IMR-90 (cell line): ENCODE results near the gene KIAA1328. TPM values are rescaled to one million over a fixed set of nuclear protein-coding genes. Genes with fewer than 3 reads are reported as not detected.

Experiments
- ATAC-seq: fragments of 200-7000 bp; cut with Tn5 transposase; 2 replicates; pipeline ENCODE4 v1.9.1; 2020; ENCODE audit warnings: low read depth, mild to moderate bottlenecking, moderate library complexity
- BruUV-seq: library from RNA; stranded (reverse); fragments of 400-500 nt; replicated peaks from 2 replicates; lab custom pipeline; 2021; lab: Mats Ljungman, UMichigan
- CTCF ChIA-PET: fragments of 300-600 bp; formaldehyde crosslinking; extraction: SDS; loops from one replicate; lab custom pipeline; 2021; ENCODE audit warnings: antibody characterized with exemption; lab: Yijun Ruan, JAX
- POLR2A ChIA-PET: fragments of 300-600 bp; sonication (Branson Sonifier 250); formaldehyde crosslinking; loops from one replicate; lab custom pipeline; 2022; ENCODE audit warnings: antibody characterized with exemption; ENCODE audit not compliant: unreplicated experiment; lab: Charles Lee
- DNase-seq: peaks from one replicate; pipeline ENCODE4 v3.0.0; 2013
- H2AFZ ChIP-seq: replicated peaks from 2 replicates; pipeline ENCODE3; 2013; ENCODE audit warnings: low read length, mild to moderate bottlenecking; ENCODE audit not compliant: poor library complexity
- H2AK5ac ChIP-seq: 2 replicates; pipeline ENCODE4 v1.6.1; 2013; ENCODE audit warnings: low read depth, low read length, inconsistent platforms
- H2AK9ac ChIP-seq: replicated peaks from 2 replicates; pipeline ENCODE3; 2013; ENCODE audit warnings: mild to moderate bottlenecking, low read depth, low read length, moderate library complexity; ENCODE audit not compliant: poor library complexity
- H2BK120ac ChIP-seq: 2 replicates; pipeline ENCODE4 v1.6.1; 2013; ENCODE audit warnings: low read depth, low read length, inconsistent platforms
- H2BK15ac ChIP-seq: 3 replicates; pipeline ENCODE4 v1.6.1; 2013; ENCODE audit warnings: low read depth, low read length, inconsistent platforms
- H2BK20ac ChIP-seq: 2 replicates; pipeline ENCODE4 v1.6.1; 2013; ENCODE audit warnings: low read depth, mild to moderate bottlenecking, inconsistent platforms, low read length, moderate library complexity
- H2BK5ac ChIP-seq: 2 replicates; pipeline ENCODE4 v1.6.1; 2013; ENCODE audit warnings: mild to moderate bottlenecking, low read depth, low read length, inconsistent platforms; ENCODE audit not compliant: poor library complexity, severe bottlenecking
- H3K14ac ChIP-seq: replicated peaks from 2 replicates; pipeline ENCODE4 v1.6.1; 2013; ENCODE audit warnings: low read depth, low read length, inconsistent platforms
- H3K18ac ChIP-seq: 2 replicates; pipeline ENCODE4 v1.6.1; 2013; ENCODE audit warnings: low read depth, low read length, control low read depth
- H3K23ac ChIP-seq: 2 replicates; pipeline ENCODE4 v1.6.1; 2013; ENCODE audit warnings: low read depth, low read length, inconsistent platforms
- H3K27ac ChIP-seq: 2 replicates; pipeline ENCODE4 v1.5.1; 2013; ENCODE audit warnings: mild to moderate bottlenecking, control low read depth, low read length; ENCODE audit not compliant: insufficient read depth
- H3K27me3 ChIP-seq: 2 replicates; pipeline ENCODE4 v1.6.1; 2013; ENCODE audit warnings: low read length; ENCODE audit not compliant: control insufficient read depth, insufficient read depth
- H3K36me3 ChIP-seq: 2 replicates; pipeline ENCODE4 v1.6.1; 2013; ENCODE audit warnings: low read length, mixed read lengths; ENCODE audit not compliant: control insufficient read depth, insufficient read depth
- H3K4ac ChIP-seq: 2 replicates; pipeline ENCODE4 v1.6.1; 2013; ENCODE audit warnings: low read depth, low read length, inconsistent platforms
- H3K4me1 ChIP-seq: 2 replicates; pipeline ENCODE4 v1.6.1; 2013; ENCODE audit warnings: low read length, mixed read lengths; ENCODE audit not compliant: control insufficient read depth, insufficient read depth
- H3K4me2 ChIP-seq: 2 replicates; pipeline ENCODE4 v1.6.1; 2013; ENCODE audit warnings: low read depth, mild to moderate bottlenecking, control low read depth, low read length, moderate library complexity
- H3K4me3 ChIP-seq: 2 replicates; pipeline ENCODE4 v1.5.1; 2013; ENCODE audit warnings: low read depth, mild to moderate bottlenecking, control low read depth, low read length, moderate library complexity; ENCODE audit not compliant: insufficient read depth
- H3K56ac ChIP-seq: 2 replicates; pipeline ENCODE4 v1.6.1; 2013; ENCODE audit warnings: low read length, inconsistent platforms; ENCODE audit not compliant: insufficient read depth; ENCODE audit errors: extremely low read depth
- H3K79me1 ChIP-seq, 2 experiments: 2 replicates each; pipeline ENCODE4 v1.6.1; 2013; ENCODE audit warnings: low read length in 2 of 2, inconsistent platforms in 1 of 2, low read depth in 1 of 2
- H3K9ac ChIP-seq: 2 replicates; pipeline ENCODE4 v1.6.1; 2013; ENCODE audit warnings: low read depth, low read length, control low read depth
- H3K9me1 ChIP-seq: 2 replicates; pipeline ENCODE4 v1.6.1; 2013; ENCODE audit warnings: low read length, inconsistent platforms; ENCODE audit not compliant: insufficient read depth
- H3K9me3 ChIP-seq: 2 replicates; pipeline ENCODE4 v1.6.1; 2013; ENCODE audit warnings: low read length; ENCODE audit not compliant: control insufficient read depth, insufficient read depth
- H4K20me1 ChIP-seq: 2 replicates; pipeline ENCODE4 v1.6.1; 2013; ENCODE audit warnings: low read length, inconsistent platforms; ENCODE audit not compliant: insufficient read depth
- H4K5ac ChIP-seq: 2 replicates; pipeline ENCODE4 v1.6.1; 2013; ENCODE audit warnings: mild to moderate bottlenecking, low read depth, low read length, control low read depth
- H4K8ac ChIP-seq, 2 experiments: 2 replicates each; pipeline ENCODE4 v1.6.1; 2013; ENCODE audit warnings: low read depth in 2 of 2, low read length in 2 of 2, control low read depth in 1 of 2, inconsistent platforms in 1 of 2
- H4K91ac ChIP-seq: 2 replicates; pipeline ENCODE4 v1.6.1; 2013; ENCODE audit warnings: low read depth, low read length, inconsistent platforms; ENCODE audit not compliant: insufficient read depth
- CHD1 ChIP-seq: IDR thresholded peaks from 2 replicates; pipeline ENCODE4 v1.6.1; 2012; ENCODE audit warnings: low read depth, low read length, improper control_type of control experiment
- FOS ChIP-seq: fragments of 150-350 bp; IDR thresholded peaks from 2 replicates; pipeline ENCODE4 v1.6.1; 2016; ENCODE audit warnings: low read depth, low read length
- MAFK ChIP-seq: IDR thresholded peaks from 2 replicates; pipeline ENCODE4 v1.6.1; 2012; ENCODE audit warnings: low read depth, low read length, improper control_type of control experiment
- MAZ ChIP-seq: IDR thresholded peaks from 2 replicates; pipeline ENCODE4 v1.6.1; 2012; ENCODE audit warnings: low read depth, mild to moderate bottlenecking, low read length, improper control_type of control experiment, moderate library complexity, borderline replicate concordance
- MXI1 ChIP-seq: IDR thresholded peaks from 2 replicates; pipeline ENCODE4 v1.6.1; 2012; ENCODE audit warnings: low read depth, mild to moderate bottlenecking, low read length, moderate library complexity, borderline replicate concordance
- NFE2L2 ChIP-seq: fragments of 150-350 bp; IDR thresholded peaks from 2 replicates; pipeline ENCODE4 v1.6.1; 2016; ENCODE audit warnings: low read depth, mild to moderate bottlenecking, low read length
- POLR2A ChIP-seq: IDR thresholded peaks from 2 replicates; pipeline ENCODE4 v1.6.1; 2012; ENCODE audit warnings: mild to moderate bottlenecking, low read depth, low read length
- RAD21 ChIP-seq: IDR thresholded peaks from 2 replicates; pipeline ENCODE4 v1.6.1; 2012; ENCODE audit warnings: low read length, improper control_type of control experiment
- RCOR1 ChIP-seq: IDR thresholded peaks from 2 replicates; pipeline ENCODE4 v1.6.1; 2012; ENCODE audit warnings: mild to moderate bottlenecking, low read length, improper control_type of control experiment; ENCODE audit not compliant: insufficient replicate concordance
- RFX5 ChIP-seq: IDR thresholded peaks from 2 replicates; pipeline ENCODE4 v1.8.0; 2012; ENCODE audit warnings: low read depth, mild to moderate bottlenecking, low read length, moderate library complexity
- SMC3 ChIP-seq: fragments of 150-350 bp; IDR thresholded peaks from 2 replicates; pipeline ENCODE4 v1.6.1; 2016; ENCODE audit warnings: low read depth, mild to moderate bottlenecking, antibody characterized with exemption, low read length, moderate library complexity
- WGBS, 2 experiments: methylation state at CpG; one replicate each; pipeline versions ENCODE4 v1.1.5 to v1.1.7; 2013; ENCODE audit warnings: missing lambda C conversion rate in 2 of 2; ENCODE audit not compliant: insufficient read length in 1 of 2; ENCODE audit errors: extremely low coverage in 2 of 2; 5-methylcytosine and 5-hydroxymethylcytosine counted together
- dilution Hi-C: fragments of 300-500 bp; cut with HindIII; formaldehyde crosslinking; loops from one replicate; pipeline ENCODE4 v1.14.3; 2018; ENCODE audit warnings: low sequenced_read_pairs; ENCODE audit not compliant: unreplicated experiment
- in situ Hi-C: fragments of 300-500 bp; cut with MboI; formaldehyde crosslinking; loops from 3 replicates; pipeline ENCODE4 v1.14.3; 2019; ENCODE audit warnings: low sequenced_read_pairs, inconsistent platforms, mixed read lengths
- intact Hi-C: fragments of 100-400 bp; cut with micrococcal nuclease; formaldehyde crosslinking; loops from 2 replicates; pipeline ENCODE4 v1.10.0; 2022
- polyA plus RNA-seq, 3 experiments: library from polyadenylated mRNA; depleted of rRNA; stranded (reverse); fragments of >200 nt; gene quantifications; 2 replicates each; pipeline ENCODE4 v1.2.3, GENCODE V29; 2012; ENCODE audit warnings: low replicate concordance in 1 of 3
- total RNA-seq: library from RNA; depleted of rRNA; stranded (reverse); fragments of >200 nt; gene quantifications from 2 replicates; pipeline ENCODE4 v1.2.3, GENCODE V29; 2012
- TF ChIP-seq, protein P1 (sequence below): fragments of 150-350 bp; IDR thresholded peaks from 2 replicates; pipeline ENCODE4 v1.6.1; 2017; ENCODE audit warnings: mild to moderate bottlenecking, antibody characterized with exemption, low read length, low read depth
- TF ChIP-seq, protein P2 (sequence below): fragments of 150-350 bp; IDR thresholded peaks from 2 replicates; pipeline ENCODE4 v1.6.1; 2016; ENCODE audit warnings: low read depth, mild to moderate bottlenecking, low read length, moderate library complexity, borderline replicate concordance

Gene KIAA1328
- total and polyA plus RNA-seq, 2 of the 4 experiments (the other 2 are of a cell fraction): 2.4 to 7.0 TPM

DNA sequence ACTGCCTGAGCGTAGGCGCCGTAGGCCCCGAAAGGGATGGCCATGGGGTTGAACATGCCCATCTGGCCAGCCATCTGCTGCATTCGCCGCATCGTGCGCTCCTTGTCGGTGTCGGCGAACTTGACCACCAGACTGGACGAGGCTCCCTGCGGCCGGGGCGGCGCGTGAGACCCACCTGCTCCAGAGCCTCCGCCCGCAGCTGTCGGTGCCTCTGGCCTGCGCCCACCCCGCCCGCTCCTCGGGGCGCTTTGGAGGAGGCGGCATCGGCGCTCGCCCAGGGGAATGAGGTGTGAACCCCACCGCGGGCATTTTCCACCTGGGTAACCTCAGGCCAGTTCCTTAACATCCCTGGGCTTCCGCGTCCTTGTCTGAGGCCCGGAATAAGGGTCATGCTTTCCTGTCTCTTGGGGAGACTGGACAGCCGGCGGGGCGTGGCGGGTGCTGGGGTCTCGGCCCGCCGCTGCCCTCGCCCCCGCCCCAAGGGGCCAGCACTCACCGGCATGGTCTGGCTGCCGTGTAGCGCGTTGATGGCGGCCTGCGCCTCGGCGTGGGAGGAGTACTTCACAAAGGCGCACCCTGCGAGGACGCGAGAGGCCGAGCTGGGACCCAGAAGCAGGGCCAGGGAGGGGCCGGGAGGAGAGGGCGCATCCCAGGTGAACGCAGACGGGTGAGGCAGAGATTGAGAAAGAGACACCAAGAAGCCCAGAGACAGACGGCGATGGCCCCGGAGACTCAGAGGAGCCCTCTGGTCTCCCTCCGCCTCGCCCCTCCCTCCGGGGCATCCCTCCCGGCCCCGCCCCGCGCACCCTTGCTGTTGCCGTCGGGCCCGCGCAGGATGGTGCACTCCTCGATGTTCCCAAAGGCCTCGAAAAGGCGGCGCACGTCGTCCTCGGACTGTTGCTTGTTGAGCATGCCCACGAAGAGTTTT, 445.6 kb downstream of the KIAA1328 start (continued):
- TF ChIP-seq, protein P1, sequence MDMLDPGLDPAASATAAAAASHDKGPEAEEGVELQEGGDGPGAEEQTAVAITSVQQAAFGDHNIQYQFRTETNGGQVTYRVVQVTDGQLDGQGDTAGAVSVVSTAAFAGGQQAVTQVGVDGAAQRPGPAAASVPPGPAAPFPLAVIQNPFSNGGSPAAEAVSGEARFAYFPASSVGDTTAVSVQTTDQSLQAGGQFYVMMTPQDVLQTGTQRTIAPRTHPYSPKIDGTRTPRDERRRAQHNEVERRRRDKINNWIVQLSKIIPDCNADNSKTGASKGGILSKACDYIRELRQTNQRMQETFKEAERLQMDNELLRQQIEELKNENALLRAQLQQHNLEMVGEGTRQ: no peak

DNA sequence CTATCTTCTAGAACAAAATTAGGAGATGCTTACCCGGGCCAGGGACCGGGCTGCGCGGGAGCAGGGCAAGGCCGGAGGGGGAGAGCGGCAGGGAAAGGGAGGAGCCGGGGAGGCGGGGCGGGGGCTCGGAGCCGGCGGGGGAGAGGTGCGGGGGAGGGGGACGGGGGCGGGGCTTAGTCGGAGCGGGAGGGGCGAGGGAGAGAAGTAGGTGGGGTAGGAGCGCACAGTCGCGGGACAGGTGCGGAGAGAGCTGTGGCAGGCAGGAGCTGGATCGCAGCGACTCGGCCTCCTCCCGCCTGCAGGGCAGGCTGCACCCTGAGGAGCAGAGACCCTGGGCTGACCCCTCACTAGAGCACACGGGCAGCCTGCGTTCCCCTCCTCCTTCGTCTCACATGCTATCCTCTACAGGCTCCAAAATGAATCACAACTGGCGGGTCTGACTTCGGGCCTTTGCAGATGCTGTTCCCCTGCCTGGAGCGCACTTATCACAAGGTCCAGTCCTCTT, 446.4 kb downstream of the KIAA1328 start:
- Histone ChIP-seq H3K14ac (no peak overlapping the region), H3K36me3 (no peaks in the 10 kb centered on the region), H4K91ac (no peak overlapping the region), H3K4ac (no peak overlapping the region), H4K8ac (no peak overlapping the region), H3K27me3 (peaks cover 30% of the 10 kb centered on the region), H3K9me1 (no peaks in the 10 kb centered on the region), H3K9ac (no peak overlapping the region), H2BK20ac (no peak overlapping the region), H2AFZ (no peak overlapping the region), H2AK5ac (no peak overlapping the region), H3K4me2 (no peak overlapping the region), H4K5ac (no peak overlapping the region), H2BK5ac (no peak overlapping the region), H3K23ac (no peak overlapping the region), H4K20me1 (no peaks in the 10 kb centered on the region), H3K4me1 (no peaks in the 10 kb centered on the region), H3K56ac (no peak overlapping the region), H3K79me1 (no peaks in the 10 kb centered on the region), H2AK9ac (no peak overlapping the region), H3K4me3 (no peak overlapping the region), H2BK120ac (no peak overlapping the region), H3K9me3 (no peaks in the 10 kb centered on the region), H3K27ac (no peak overlapping the region), H3K18ac (no peak overlapping the region), H2BK15ac (no peak overlapping the region)
- ATAC-seq: no peak
- dilution Hi-C loops (no loop called here), intact Hi-C loops (no loop called here), in situ Hi-C loops (no loop called here)
- DNase-seq: no peak
- ChIA-PET POLR2A (no interaction called here), CTCF (no interaction called here)
- no TSS peak for BruUV-seq
- WGBS, 2 experiments: 33% methylated on average over 5 of the region's 32 CpGs; no CpG with 5 or more reads in 1 of the 2 experiments
- TF ChIP-seq MAZ (no peak), MXI1 (no peak), RCOR1 (no peak), CHD1 (no peak), SMC3 (no peak), NFE2L2 (no peak), RFX5 (no peak), FOS (no peak), POLR2A (no peak), MAFK (no peak), RAD21 (no peak)
- TF ChIP-seq, protein P2, sequence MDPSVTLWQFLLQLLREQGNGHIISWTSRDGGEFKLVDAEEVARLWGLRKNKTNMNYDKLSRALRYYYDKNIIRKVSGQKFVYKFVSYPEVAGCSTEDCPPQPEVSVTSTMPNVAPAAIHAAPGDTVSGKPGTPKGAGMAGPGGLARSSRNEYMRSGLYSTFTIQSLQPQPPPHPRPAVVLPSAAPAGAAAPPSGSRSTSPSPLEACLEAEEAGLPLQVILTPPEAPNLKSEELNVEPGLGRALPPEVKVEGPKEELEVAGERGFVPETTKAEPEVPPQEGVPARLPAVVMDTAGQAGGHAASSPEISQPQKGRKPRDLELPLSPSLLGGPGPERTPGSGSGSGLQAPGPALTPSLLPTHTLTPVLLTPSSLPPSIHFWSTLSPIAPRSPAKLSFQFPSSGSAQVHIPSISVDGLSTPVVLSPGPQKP: no peak
- TF ChIP-seq, protein P1: no peak
